ENCODE measurements around the gene FH. TPM values are rescaled to one million over a fixed set of nuclear protein-coding genes. Genes with fewer than 3 reads are reported as not detected.
A peak's percentile ranks its signal among the peaks of the same experiment; 100 is the strongest.

Gene FH
- total and polyA plus RNA-seq, 10 of the 15 experiments (the other 5 are each of a cell fraction or from before 2014, with no cell fraction given) = 44.7 to 124 (median 76.2) TPM

GRCh38 chr1:241479294-241479693 is 40.3 kb downstream of the FH start:
- no peaks in the 10 kb centered on the region; the same call in 2 of the 3 replicates for H3K9me3 ChIP-seq (replicated peaks; ENCODE audit: control insufficient read depth, insufficient read depth, low read length)
- no peaks in the 10 kb centered on the region for H4K20me1 ChIP-seq (ENCODE audit: control insufficient read depth, insufficient read depth)
- SMC1A ChIA-PET (ENCODE audit: uncharacterized antibody, unreplicated experiment) = no interaction called here
- no peak for DNase-seq (ENCODE audit: low read depth, low spot score)
- TF ChIP-seq NFIC (IDR thresholded peaks at IDR 0.05; ENCODE audit: low read depth, low read length) (no peak), BCL11A (IDR thresholded peaks at IDR 0.05; ENCODE audit: low read depth, low read length) (no peak), PML (IDR thresholded peaks at IDR 0.05; ENCODE audit: low read length) (no peak), RB1 (IDR thresholded peaks at IDR 0.05; ENCODE audit: borderline replicate concordance) (no peak), ATF2 (IDR thresholded peaks at IDR 0.05; ENCODE audit: low read length) (no peak), SPI1 (IDR thresholded peaks at IDR 0.05; ENCODE audit: borderline replicate concordance, insufficient read depth, low read depth, low read length) (peak; percentile 24; the same call in 1 of the 2 replicates), MEF2A (IDR thresholded peaks at IDR 0.05; ENCODE audit: insufficient read depth, low read depth, low read length) (no peak)
- no peak for ATAC-seq
- BruUV-seq (replicated peaks) = no TSS peak
- in situ Hi-C loops (cut with MboI) = no loop called here
- no peak overlapping the region for H3K4me3 ChIP-seq
- H3K36me3 ChIP-seq (ENCODE audit: control insufficient read depth in 2 of 2, insufficient read depth in 2 of 2, low read length in 1 of 2) = no peaks in the 10 kb centered on the region
- POLR2A ChIA-PET = no interaction called here
- peak; percentile 75 for FAIRE-seq
- intact Hi-C loops (cut with micrococcal nuclease; ENCODE audit: unreplicated experiment) = no loop called here
- no peak overlapping the region for H3K27ac ChIP-seq (ENCODE audit: control insufficient read depth, insufficient read depth)
- CTCF ChIA-PET = no interaction called here
- no peak overlapping the region for H2AFZ ChIP-seq (ENCODE audit: control insufficient read depth, low read depth, low read length)
- no peaks in the 10 kb centered on the region; a peak in 1 of 4 replicates for H3K27me3 ChIP-seq (replicated peaks in 1 of 2; ENCODE audit: control insufficient read depth in 2 of 2, insufficient read depth in 2 of 2, low read length in 1 of 2)
- H3K79me2 ChIP-seq (ENCODE audit: control insufficient read depth, insufficient read depth, low read length) = no peaks in the 10 kb centered on the region
- no peak overlapping the region for H3K4me2 ChIP-seq (ENCODE audit: control insufficient read depth, insufficient read depth)
- RAD21 ChIA-PET (ENCODE audit: unreplicated experiment) = no interaction called here
- no peaks in the 10 kb centered on the region for H3K4me1 ChIP-seq (ENCODE audit: control insufficient read depth, insufficient read depth, low read length)
- no peak overlapping the region for H3K9ac ChIP-seq (ENCODE audit: control insufficient read depth, insufficient read depth, low read length)

- Histone ChIP-seq H3K4me1 (ENCODE audit: control insufficient read depth, insufficient read depth, low read length) (no peaks in the 10 kb centered on the region), H3K36me3 (ENCODE audit: control insufficient read depth in 2 of 2, insufficient read depth in 2 of 2, low read length in 1 of 2) (no peaks in the 10 kb centered on the region), H3K4me3 (no peak overlapping the region), H3K79me2 (ENCODE audit: control insufficient read depth, insufficient read depth, low read length) (no peaks in the 10 kb centered on the region), H4K20me1 (ENCODE audit: control insufficient read depth, insufficient read depth) (no peaks in the 10 kb centered on the region), H3K9ac (ENCODE audit: control insufficient read depth, insufficient read depth, low read length) (no peak overlapping the region), H3K9me3 (replicated peaks; ENCODE audit: control insufficient read depth, insufficient read depth, low read length) (no peaks in the 10 kb centered on the region; the same call in 2 of the 3 replicates), H2AFZ (ENCODE audit: control insufficient read depth, low read depth, low read length) (no peak overlapping the region), H3K4me2 (ENCODE audit: control insufficient read depth, insufficient read depth) (no peak overlapping the region), H3K27me3 (replicated peaks in 1 of 2; ENCODE audit: control insufficient read depth in 2 of 2, insufficient read depth in 2 of 2, low read length in 1 of 2) (no peaks in the 10 kb centered on the region; a peak in 1 of 4 replicates), H3K27ac (ENCODE audit: control insufficient read depth, insufficient read depth) (no peak overlapping the region)
- FAIRE-seq (no peak), DNase-seq (ENCODE audit: low read depth, low spot score) (no peak), ATAC-seq (no peak)
- RAD21 ChIA-PET (ENCODE audit: unreplicated experiment) = no interaction called here
- no TSS peak for BruUV-seq (replicated peaks)
- in situ Hi-C loops (cut with MboI) = no loop called here
- no peak for TF ChIP-seq PAX5 (IDR thresholded peaks at IDR 0.05; ENCODE audit: borderline replicate concordance, low read depth, low read length)
- no peak for TF ChIP-seq E4F1 (IDR thresholded peaks at IDR 0.05; ENCODE audit: borderline replicate concordance, partially characterized antibody)
- no peak for TF ChIP-seq EP300 (IDR thresholded peaks at IDR 0.05; ENCODE audit: borderline replicate concordance in 1 of 2, control insufficient read depth in 1 of 2, low read depth in 2 of 2, low read length in 2 of 2)
- no peak for TF ChIP-seq ZBTB4 (CRISPR knock-in tag; IDR thresholded peaks at IDR 0.05)
- intact Hi-C loops (cut with micrococcal nuclease; ENCODE audit: unreplicated experiment) = no loop called here
- SMC1A ChIA-PET (ENCODE audit: uncharacterized antibody, unreplicated experiment) = interaction anchor here (1.7 kb wide), 1 partner anchor 12 kb away, joined by 5 read pairs; no protein-coding TSS in a partner anchor
- POLR2A ChIA-PET = no interaction called here
- CTCF ChIA-PET = no interaction called here
- WGBS (ENCODE audit: insufficient coverage, insufficient replicate concordance, low lambda C conversion rate, missing lambda C conversion rate) = 10% methylated on average over 1 of the region's 1 CpG
These were observed 43.9 kb downstream of the FH start for GRCh38 chr1:241475671-241476070.
